Neural cell (in vitro differentiated cells): ENCODE results near the gene CCM2L. TPM values are rescaled to one million over a fixed set of nuclear protein-coding genes. Genes with fewer than 3 reads are reported as not detected.
A peak's percentile ranks its signal among the peaks of the same experiment; 100 is the strongest.

Source experiments
- H2AFZ ChIP-seq: fragments of 200-600, 300-800 bp; sonication (generic), shearing (Covaris generic); 2 replicates; pipeline ENCODE4 v1.6.0; 2014; ENCODE audit warnings: low read depth, mild to moderate bottlenecking, antibody characterized with exemption, low read length, moderate library complexity
- H3F3A ChIP-seq: fragments of 200-600 bp; shearing (Covaris generic); 2 replicates; pipeline ENCODE4 v1.6.1; 2016; ENCODE audit warnings: mild to moderate bottlenecking, moderate library complexity, mixed read lengths, antibody characterized with exemption, low read length; ENCODE audit not compliant: insufficient read depth, poor library complexity, severe bottlenecking
- H3K27ac ChIP-seq: fragments of 200-600, 300-800 bp; sonication (generic), shearing (Covaris generic); 2 replicates; pipeline ENCODE4 v1.5.1; 2014; ENCODE audit warnings: mild to moderate bottlenecking, low read length, moderate library complexity
- H3K27me3 ChIP-seq: fragments of 300-800, 200-600 bp; sonication (generic), shearing (Covaris generic); 2 replicates; pipeline ENCODE4 v1.6.0; 2014; ENCODE audit warnings: mild to moderate bottlenecking, low read depth, low read length, moderate library complexity; ENCODE audit not compliant: insufficient read depth
- H3K36me3 ChIP-seq: fragments of 300-800, 200-600 bp; sonication (generic), shearing (Covaris generic); 2 replicates; pipeline ENCODE4 v1.5.1; 2014; ENCODE audit warnings: mild to moderate bottlenecking, antibody characterized with exemption, low read length, moderate library complexity; ENCODE audit not compliant: insufficient read depth
- H3K4me2 ChIP-seq: fragments of 300-800, 200-600 bp; sonication (generic), shearing (Covaris generic); 2 replicates; pipeline ENCODE4 v1.6.0; 2014; ENCODE audit warnings: mild to moderate bottlenecking, low read length
- H3K4me3 ChIP-seq: fragments of 300-800, 200-600 bp; sonication (generic), shearing (Covaris generic); 2 replicates; pipeline ENCODE4 v1.5.1; 2014; ENCODE audit warnings: mild to moderate bottlenecking, low read length, moderate library complexity
- H3K79me2 ChIP-seq: fragments of 200-600 bp; shearing (Covaris generic); replicated peaks from 2 replicates; pipeline ENCODE4 v1.6.0; 2014; ENCODE audit warnings: mild to moderate bottlenecking, low read length, moderate library complexity; ENCODE audit not compliant: insufficient read depth
- H3K9ac ChIP-seq: fragments of 300-800, 200-600 bp; sonication (generic), shearing (Covaris generic); 2 replicates; pipeline ENCODE4 v1.6.1; 2016; ENCODE audit warnings: mild to moderate bottlenecking, low read length, mixed read lengths
- H3K9me2 ChIP-seq: fragments of 200-600 bp; shearing (Covaris generic); 2 replicates; pipeline ENCODE4 v1.6.1; 2016; ENCODE audit warnings: mild to moderate bottlenecking, low read length, mixed read lengths; ENCODE audit not compliant: insufficient read depth
- H3K9me3 ChIP-seq: fragments of 200-600, 300-800 bp; sonication (generic), shearing (Covaris generic); 2 replicates; pipeline ENCODE4 v1.6.1; 2016; ENCODE audit warnings: mild to moderate bottlenecking, mixed run types, low read length, moderate library complexity, mixed read lengths
- H4K20me1 ChIP-seq: fragments of 200-600 bp; shearing (Covaris generic); 2 replicates; pipeline ENCODE4 v1.6.1; 2016; ENCODE audit warnings: mild to moderate bottlenecking, mixed run types; ENCODE audit not compliant: insufficient read depth
- CTCF ChIP-seq: fragments of 450-650 bp; IDR thresholded peaks from 2 replicates; pipeline ENCODE4 v1.5.1; 2014; ENCODE audit warnings: antibody characterized with exemption, mild to moderate bottlenecking, moderate library complexity; ENCODE audit not compliant: poor library complexity, severe bottlenecking
- EP300 ChIP-seq: fragments of 450-650 bp; conservative IDR thresholded peaks from 2 replicates; pipeline ENCODE4 v1.6.1; 2014; ENCODE audit warnings: antibody characterized with exemption, mild to moderate bottlenecking, moderate library complexity; ENCODE audit not compliant: poor library complexity, severe bottlenecking
- EZH2 ChIP-seq: fragments of 200-600, 300-800 bp; shearing (Covaris generic), sonication (generic); IDR thresholded peaks from 2 replicates; pipeline ENCODE4 v1.6.1; 2014; ENCODE audit warnings: antibody characterized with exemption, low read length, borderline replicate concordance, mild to moderate bottlenecking; ENCODE audit not compliant: insufficient read depth, poor library complexity, severe bottlenecking
- MXI1 ChIP-seq: fragments of 450-650 bp; conservative IDR thresholded peaks from 2 replicates; pipeline ENCODE4 v1.6.1; 2014; ENCODE audit warnings: antibody characterized with exemption, mild to moderate bottlenecking; ENCODE audit not compliant: poor library complexity, severe bottlenecking
- POLR2AphosphoS5 ChIP-seq: IDR thresholded peaks from 2 replicates; pipeline ENCODE4 v1.6.1; 2012
- RAD21 ChIP-seq: fragments of 450-650 bp; conservative IDR thresholded peaks from 2 replicates; pipeline ENCODE4 v1.6.1; 2014; ENCODE audit warnings: antibody characterized with exemption, mild to moderate bottlenecking, moderate library complexity
- SMC3 ChIP-seq: fragments of 450-650 bp; conservative IDR thresholded peaks from 2 replicates; pipeline ENCODE4 v1.6.1; 2014; ENCODE audit warnings: antibody characterized with exemption, mild to moderate bottlenecking, moderate library complexity; ENCODE audit not compliant: poor library complexity
- TAF1 ChIP-seq: IDR thresholded peaks from 2 replicates; pipeline ENCODE4 v1.6.1; 2012; ENCODE audit warnings: low read depth
- polyA plus RNA-seq: library from polyadenylated mRNA; depleted of rRNA; stranded (reverse); fragments of >200 nt; gene quantifications from 2 replicates; pipeline ENCODE4 v1.2.3, GENCODE V29; 2014
- TF ChIP-seq, protein P1 (sequence below): IDR thresholded peaks from 2 replicates; pipeline ENCODE4 v1.6.1; 2012; ENCODE audit warnings: borderline replicate concordance

Gene CCM2L
- polyA plus RNA-seq, 1 donor from 2014 or later = 3.0 TPM

DNA sequence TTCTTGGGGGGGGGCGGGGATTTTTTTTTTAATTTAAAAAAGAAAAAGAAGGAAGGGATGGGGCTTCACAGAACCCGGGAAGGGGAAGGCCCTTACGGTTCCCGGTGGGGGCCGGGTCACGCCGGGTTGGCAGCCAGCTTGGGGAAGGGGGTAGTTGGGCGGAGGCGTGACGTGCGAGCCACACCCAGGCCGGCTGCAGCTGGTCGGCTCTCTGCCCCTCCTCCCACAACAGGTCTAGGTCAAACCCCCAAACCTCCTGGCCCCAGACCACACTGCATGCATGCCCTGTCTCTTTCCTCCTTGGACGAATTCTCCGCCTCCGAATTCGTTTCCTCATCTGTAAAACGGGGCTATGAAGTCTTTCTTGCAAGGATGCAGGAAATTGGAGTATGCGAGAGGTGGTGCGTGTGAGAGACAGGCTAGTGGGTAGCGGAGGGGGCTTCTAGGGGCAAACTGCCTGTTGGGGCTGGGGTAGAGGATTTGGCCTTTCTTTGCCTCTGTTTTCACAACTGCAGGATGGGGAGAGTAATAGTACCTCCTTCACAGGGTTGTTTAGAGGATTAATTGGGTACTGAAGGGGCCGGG is 42.6 kb downstream of the CCM2L start:
- no peaks in the 10 kb centered on the region for H4K20me1 ChIP-seq
- no peak overlapping the region for H2AFZ ChIP-seq
- no peaks in the 10 kb centered on the region for H3F3A ChIP-seq
- peak overlapping the region; percentile 46 for H3K4me3 ChIP-seq
- no peaks in the 10 kb centered on the region for H3K79me2 ChIP-seq
- H3K27me3 ChIP-seq = peaks cover 55% of the 10 kb centered on the region
- no peaks in the 10 kb centered on the region for H3K36me3 ChIP-seq
- no peaks in the 10 kb centered on the region for H3K9me2 ChIP-seq
- H3K4me2 ChIP-seq = no peak overlapping the region
- H3K9ac ChIP-seq = no peak overlapping the region
- peaks cover 8% of the 10 kb centered on the region for H3K9me3 ChIP-seq
- no peak for TF ChIP-seq CTCF
- TF ChIP-seq SMC3 = no peak
- TF ChIP-seq TAF1 = no peak
- TF ChIP-seq EZH2 = no peak
- no peak for TF ChIP-seq EP300
- TF ChIP-seq POLR2AphosphoS5 = no peak
- no peak for TF ChIP-seq MXI1
- TF ChIP-seq, protein P1, sequence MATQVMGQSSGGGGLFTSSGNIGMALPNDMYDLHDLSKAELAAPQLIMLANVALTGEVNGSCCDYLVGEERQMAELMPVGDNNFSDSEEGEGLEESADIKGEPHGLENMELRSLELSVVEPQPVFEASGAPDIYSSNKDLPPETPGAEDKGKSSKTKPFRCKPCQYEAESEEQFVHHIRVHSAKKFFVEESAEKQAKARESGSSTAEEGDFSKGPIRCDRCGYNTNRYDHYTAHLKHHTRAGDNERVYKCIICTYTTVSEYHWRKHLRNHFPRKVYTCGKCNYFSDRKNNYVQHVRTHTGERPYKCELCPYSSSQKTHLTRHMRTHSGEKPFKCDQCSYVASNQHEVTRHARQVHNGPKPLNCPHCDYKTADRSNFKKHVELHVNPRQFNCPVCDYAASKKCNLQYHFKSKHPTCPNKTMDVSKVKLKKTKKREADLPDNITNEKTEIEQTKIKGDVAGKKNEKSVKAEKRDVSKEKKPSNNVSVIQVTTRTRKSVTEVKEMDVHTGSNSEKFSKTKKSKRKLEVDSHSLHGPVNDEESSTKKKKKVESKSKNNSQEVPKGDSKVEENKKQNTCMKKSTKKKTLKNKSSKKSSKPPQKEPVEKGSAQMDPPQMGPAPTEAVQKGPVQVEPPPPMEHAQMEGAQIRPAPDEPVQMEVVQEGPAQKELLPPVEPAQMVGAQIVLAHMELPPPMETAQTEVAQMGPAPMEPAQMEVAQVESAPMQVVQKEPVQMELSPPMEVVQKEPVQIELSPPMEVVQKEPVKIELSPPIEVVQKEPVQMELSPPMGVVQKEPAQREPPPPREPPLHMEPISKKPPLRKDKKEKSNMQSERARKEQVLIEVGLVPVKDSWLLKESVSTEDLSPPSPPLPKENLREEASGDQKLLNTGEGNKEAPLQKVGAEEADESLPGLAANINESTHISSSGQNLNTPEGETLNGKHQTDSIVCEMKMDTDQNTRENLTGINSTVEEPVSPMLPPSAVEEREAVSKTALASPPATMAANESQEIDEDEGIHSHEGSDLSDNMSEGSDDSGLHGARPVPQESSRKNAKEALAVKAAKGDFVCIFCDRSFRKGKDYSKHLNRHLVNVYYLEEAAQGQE = no peak
- TF ChIP-seq RAD21 = no peak
- no peak overlapping the region for H3K27ac ChIP-seq

- peaks cover 55% of the 10 kb centered on the region for H3K27me3 ChIP-seq
- H3K36me3 ChIP-seq = no peaks in the 10 kb centered on the region
- H3K9me2 ChIP-seq = no peaks in the 10 kb centered on the region
- peaks cover 8% of the 10 kb centered on the region for H3K9me3 ChIP-seq
- H2AFZ ChIP-seq = no peak overlapping the region
- H3K9ac ChIP-seq = no peak overlapping the region
- H3K4me3 ChIP-seq = no peak overlapping the region
- H3K4me2 ChIP-seq = no peak overlapping the region
- no peaks in the 10 kb centered on the region for H3F3A ChIP-seq
- H3K27ac ChIP-seq = no peak overlapping the region
- H4K20me1 ChIP-seq = no peaks in the 10 kb centered on the region
- TF ChIP-seq CTCF (no peak), MXI1 (no peak), SMC3 (no peak), POLR2AphosphoS5 (no peak), EZH2 (no peak), RAD21 (no peak), TAF1 (no peak), EP300 (no peak)
- TF ChIP-seq, protein P1 = no peak
- no peaks in the 10 kb centered on the region for H3K79me2 ChIP-seq
Measured at GRCh38 chr20:32053648-32054047, 43.4 kb downstream of the CCM2L start.
